Hippocampal formation (tissue), 2 donors: ENCODE data around the gene CDKN2B-AS1.
"Not testable (repeated sequence)": the region's sequence is repeated elsewhere in the genome, so short reads cannot be mapped to it uniquely, and the experiment has no call there.

Experiments used
- DNase-seq, 2 donors: peaks; one replicate each; lab custom pipeline; 2025; lab: John Stamatoyannopoulos, UW

Gene CDKN2B-AS1

GRCh38 chr9:21994556-21995005, at the start of gene CDKN2B-AS1:
Gene CDKN2B-AS1 (plus strand): TSS chr9:21994791.
- peak; percentile 22 to 37 for DNase-seq

- no peak for DNase-seq
Observed at GRCh38 chr9:21945606-21946005, 49.0 kb upstream of the CDKN2B-AS1 start.

GRCh38 chr9:21958833-21959232, 35.8 kb upstream of the CDKN2B-AS1 start:
- DNase-seq = no peak

GRCh38 chr9:21959268-21959667, 35.3 kb upstream of the CDKN2B-AS1 start:
- not testable (repeated sequence) for DNase-seq

GRCh38 chr9:21961569-21961968, 33.0 kb upstream of the CDKN2B-AS1 start:
- DNase-seq = no peak

- DNase-seq = no peak
Observed at GRCh38 chr9:21964925-21965385, 29.6 kb upstream of the CDKN2B-AS1 start.

- DNase-seq = no peak
Observed at GRCh38 chr9:21965401-21965951, 29.1 kb upstream of the CDKN2B-AS1 start.

GRCh38 chr9:21966140-21966851, 28.3 kb upstream of the CDKN2B-AS1 start:
- DNase-seq = no peak

GRCh38 chr9:21967169-21967568, 27.4 kb upstream of the CDKN2B-AS1 start:
- DNase-seq = no peak

GRCh38 chr9:21967702-21968101, 26.9 kb upstream of the CDKN2B-AS1 start:
- no peak for DNase-seq

- DNase-seq = no peak
Observed at GRCh38 chr9:21968331-21969010, 26.1 kb upstream of the CDKN2B-AS1 start.

GRCh38 chr9:21969011-21969940, 25.3 kb upstream of the CDKN2B-AS1 start:
- no peak for DNase-seq

GRCh38 chr9:21969951-21970799, 24.4 kb upstream of the CDKN2B-AS1 start:
- no peak for DNase-seq

- DNase-seq = no peak
Observed at GRCh38 chr9:21970800-21971640, 23.6 kb upstream of the CDKN2B-AS1 start.

GRCh38 chr9:21972361-21972760, 22.2 kb upstream of the CDKN2B-AS1 start:
- no peak for DNase-seq

- DNase-seq = no peak
Observed at GRCh38 chr9:21974343-21974721, 20.3 kb upstream of the CDKN2B-AS1 start.

GRCh38 chr9:21974722-21975409, 19.7 kb upstream of the CDKN2B-AS1 start:
- no peak for DNase-seq

GRCh38 chr9:21976334-21976875, 18.2 kb upstream of the CDKN2B-AS1 start:
- DNase-seq = no peak

GRCh38 chr9:21982391-21982790, 12.2 kb upstream of the CDKN2B-AS1 start:
- no peak for DNase-seq
